ENCODE measurements around the gene GGCX.

The GGCX gene

DNA sequence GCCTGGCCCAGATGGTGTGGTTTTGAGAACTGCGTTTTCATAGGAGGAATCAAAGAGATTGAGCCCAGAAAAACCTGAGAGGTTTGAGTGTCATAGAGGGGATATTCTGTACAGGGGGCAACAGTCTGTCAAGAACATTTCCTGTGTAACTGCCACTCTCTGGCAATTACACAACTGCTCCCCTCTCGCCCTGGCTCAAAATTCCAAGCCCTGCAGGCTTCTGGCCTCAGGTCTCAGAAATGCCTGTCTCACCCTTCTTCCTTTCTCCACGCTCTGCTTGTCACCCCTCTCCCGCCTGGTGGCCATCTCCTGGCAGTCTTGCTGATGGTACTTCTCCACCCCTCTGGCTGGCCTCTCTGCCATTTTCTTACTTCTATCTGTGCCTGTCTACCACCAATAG lies 26.9 kb upstream of the GGCX start:
- TF ChIP-seq, protein P1, sequence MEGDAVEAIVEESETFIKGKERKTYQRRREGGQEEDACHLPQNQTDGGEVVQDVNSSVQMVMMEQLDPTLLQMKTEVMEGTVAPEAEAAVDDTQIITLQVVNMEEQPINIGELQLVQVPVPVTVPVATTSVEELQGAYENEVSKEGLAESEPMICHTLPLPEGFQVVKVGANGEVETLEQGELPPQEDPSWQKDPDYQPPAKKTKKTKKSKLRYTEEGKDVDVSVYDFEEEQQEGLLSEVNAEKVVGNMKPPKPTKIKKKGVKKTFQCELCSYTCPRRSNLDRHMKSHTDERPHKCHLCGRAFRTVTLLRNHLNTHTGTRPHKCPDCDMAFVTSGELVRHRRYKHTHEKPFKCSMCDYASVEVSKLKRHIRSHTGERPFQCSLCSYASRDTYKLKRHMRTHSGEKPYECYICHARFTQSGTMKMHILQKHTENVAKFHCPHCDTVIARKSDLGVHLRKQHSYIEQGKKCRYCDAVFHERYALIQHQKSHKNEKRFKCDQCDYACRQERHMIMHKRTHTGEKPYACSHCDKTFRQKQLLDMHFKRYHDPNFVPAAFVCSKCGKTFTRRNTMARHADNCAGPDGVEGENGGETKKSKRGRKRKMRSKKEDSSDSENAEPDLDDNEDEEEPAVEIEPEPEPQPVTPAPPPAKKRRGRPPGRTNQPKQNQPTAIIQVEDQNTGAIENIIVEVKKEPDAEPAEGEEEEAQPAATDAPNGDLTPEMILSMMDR (IDR thresholded peaks at IDR 0.05; ENCODE audit: low read depth, low read length) = no peak
- no peak for DNase-seq (ENCODE audit: low read depth in 2 of 2)
- no peak overlapping the region for H3K4me3 ChIP-seq (replicated peaks in 1 of 2; ENCODE audit: low read depth in 2 of 2, low read length in 2 of 2)

DNA sequence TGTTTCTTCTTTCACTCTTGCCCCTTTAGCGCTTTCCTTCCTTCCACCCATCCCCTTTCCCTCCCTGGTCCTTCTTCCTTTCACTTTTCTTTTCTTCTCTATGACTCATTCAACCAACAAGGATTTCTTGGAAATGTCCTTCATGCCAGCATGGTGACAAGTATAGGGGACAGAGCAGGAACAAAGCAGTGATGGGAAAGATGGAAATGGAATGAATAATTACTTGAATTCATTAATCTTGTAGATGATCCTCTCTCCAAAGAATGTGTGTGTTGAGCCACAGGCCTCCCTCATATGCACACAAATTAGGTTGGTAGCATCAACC lies 24.4 kb upstream of the GGCX start:
- H3K4me3 ChIP-seq (replicated peaks in 1 of 2; ENCODE audit: low read depth in 2 of 2, low read length in 2 of 2) = no peak overlapping the region
- TF ChIP-seq, protein P1 (IDR thresholded peaks at IDR 0.05; ENCODE audit: low read depth, low read length) = no peak
- peak; percentile 36 to 47 for DNase-seq (ENCODE audit: low read depth in 2 of 2)

DNA sequence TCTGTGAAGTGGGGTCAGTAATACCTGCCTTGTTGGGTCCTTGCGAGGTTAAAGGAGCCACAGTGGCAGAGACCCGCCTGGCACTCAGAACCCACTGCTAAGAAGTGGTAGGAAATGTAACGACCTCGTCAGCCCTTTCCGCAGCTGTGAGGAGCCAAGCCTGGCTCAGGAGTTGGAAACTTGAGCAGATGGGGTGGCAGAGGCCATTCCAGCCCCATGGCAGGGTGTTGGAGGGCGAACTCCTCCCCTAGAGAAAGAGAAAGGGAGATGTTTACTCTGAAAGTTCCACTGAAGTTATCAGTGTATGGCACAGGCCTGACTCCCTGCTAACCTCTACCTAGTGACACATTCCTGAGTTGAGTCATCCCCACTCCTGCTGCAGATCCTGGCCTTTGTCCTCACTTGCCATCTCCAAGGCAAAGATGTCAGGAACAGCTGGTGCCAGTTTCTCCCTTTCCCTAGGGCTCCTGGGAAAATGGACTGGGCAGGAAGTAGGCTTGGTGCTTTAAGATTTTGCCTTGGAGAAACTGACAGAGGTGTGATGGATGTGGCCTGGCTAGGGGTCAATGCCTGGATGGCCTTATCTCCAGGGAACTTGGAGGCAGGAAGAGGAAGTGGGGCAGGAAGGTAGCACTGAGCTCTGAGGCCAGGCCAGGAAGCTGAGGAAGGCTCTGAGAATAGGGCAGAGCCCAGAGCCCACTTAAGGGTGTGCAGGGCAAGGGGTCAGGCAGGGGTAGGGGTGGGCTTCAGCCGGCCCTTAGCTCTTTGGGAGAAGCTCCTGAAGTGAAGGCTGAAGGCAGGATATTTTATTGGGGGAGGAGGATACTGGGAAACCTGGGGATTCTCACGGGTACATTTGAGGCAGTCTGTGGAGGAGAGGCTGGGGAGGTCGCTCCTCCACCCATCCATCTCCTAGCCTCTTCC lies 23.8 kb upstream of the GGCX start:
- peak; percentile 70 for DNase-seq (ENCODE audit: low read depth in 2 of 2)
- TF ChIP-seq, protein P1 (IDR thresholded peaks at IDR 0.05; ENCODE audit: low read depth, low read length) = no peak
- H3K4me3 ChIP-seq (replicated peaks in 1 of 2; ENCODE audit: low read depth in 2 of 2, low read length in 2 of 2) = peak overlapping the region; percentile 57 to 60

DNA sequence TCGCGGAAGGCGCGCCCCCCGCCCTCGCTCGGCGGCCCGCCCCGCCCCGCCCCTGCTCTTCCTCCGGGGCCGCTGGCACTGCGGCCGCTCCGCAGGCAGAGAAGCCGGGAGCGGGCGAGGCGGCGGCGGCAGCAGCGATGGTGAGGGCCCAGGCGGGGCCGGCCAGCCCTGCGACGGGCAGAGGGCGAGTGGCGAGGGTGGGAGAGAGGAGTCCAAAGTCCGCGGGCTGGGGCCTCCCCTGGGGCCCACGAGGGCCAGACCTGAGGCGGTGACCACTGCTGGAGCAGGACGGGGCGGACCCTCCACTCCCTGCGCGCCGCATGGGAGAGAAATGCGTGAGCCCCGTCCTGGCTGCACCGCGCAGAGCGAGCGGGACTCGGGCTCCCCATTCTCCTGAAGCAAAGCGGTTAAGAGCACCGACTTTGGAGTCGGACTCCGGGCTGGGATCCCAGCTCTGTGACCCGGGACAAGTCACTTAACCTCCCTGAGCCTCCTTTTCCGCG lies 23.1 kb upstream of the GGCX start, which contains the start of gene VAMP5:
Gene VAMP5 (plus strand): TSS at position 78 of the 503 bp plus-strand sequence. CDS start 60 bp downstream, at position 138.
- H3K4me3 ChIP-seq (replicated peaks in 1 of 2; ENCODE audit: low read depth in 2 of 2, low read length in 2 of 2) = peak within 1 kb of the TSS; percentile 57 to 60
- peak; percentile 22 to 33 for DNase-seq (ENCODE audit: low read depth in 2 of 2)
- TF ChIP-seq, protein P1 (IDR thresholded peaks at IDR 0.05; ENCODE audit: low read depth, low read length) = no peak

DNA sequence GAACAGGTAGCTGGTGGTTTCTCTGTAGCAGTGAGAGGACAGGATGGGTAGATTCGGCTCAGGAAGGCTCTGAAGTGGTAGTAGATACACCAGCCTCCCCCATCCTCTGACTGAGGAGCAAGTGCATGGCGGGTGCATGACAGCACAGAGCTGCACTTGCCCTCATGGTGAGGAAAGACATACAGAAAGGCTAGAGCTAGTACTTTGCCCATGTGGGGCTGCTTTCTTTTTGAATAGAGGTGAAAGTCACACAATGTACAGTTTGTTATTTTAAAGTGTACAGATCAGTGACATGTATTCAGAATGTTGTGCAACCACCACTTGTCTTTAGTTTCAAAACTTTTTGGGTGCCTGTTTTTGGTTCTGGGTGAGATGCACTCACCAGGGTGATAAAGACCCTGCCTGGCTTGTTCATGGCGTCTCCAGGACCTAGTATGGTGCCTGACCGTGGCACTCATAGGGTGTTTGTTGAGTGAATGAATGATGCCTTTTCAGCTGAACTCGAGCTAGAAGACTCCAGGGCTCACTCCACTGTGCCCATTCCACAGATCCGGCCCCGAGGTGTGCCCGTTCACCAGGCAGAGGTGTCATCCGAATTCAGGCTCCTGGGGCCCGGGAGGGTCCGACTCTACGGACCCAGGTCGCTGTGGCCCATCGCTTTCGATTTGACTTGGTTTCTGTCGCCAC lies 22.5 kb upstream of the GGCX start:
- DNase-seq (ENCODE audit: low read depth in 2 of 2) = no peak
- H3K4me3 ChIP-seq (replicated peaks in 1 of 2; ENCODE audit: low read depth in 2 of 2, low read length in 2 of 2) = peak overlapping the region; percentile 39 to 60
- TF ChIP-seq, protein P1 (IDR thresholded peaks at IDR 0.05; ENCODE audit: low read depth, low read length) = no peak

DNA sequence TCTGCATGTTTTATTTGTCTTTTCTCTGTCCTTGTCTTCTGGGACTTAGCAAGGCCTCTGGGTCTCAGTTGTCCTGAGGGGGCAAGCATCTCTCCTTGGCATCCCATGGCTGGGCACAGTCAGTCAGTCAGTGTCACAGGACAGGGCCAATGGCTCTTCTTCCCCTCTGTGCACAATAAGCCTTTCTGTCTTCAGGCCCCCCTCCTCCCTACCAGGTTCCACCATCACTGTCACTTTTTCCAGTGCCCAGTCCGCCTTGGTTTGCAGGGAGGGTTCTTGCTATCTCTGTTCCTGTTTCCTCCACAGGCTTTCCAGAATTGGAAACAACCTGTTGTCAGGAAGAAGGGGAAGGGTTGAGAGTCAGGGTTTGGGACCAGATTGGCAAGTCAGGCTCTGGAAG lies 21.2 kb upstream of the GGCX start:
- TF ChIP-seq, protein P1 (IDR thresholded peaks at IDR 0.05; ENCODE audit: low read depth, low read length) = no peak
- no peak overlapping the region for H3K4me3 ChIP-seq (replicated peaks in 1 of 2; ENCODE audit: low read depth in 2 of 2, low read length in 2 of 2)
- no peak for DNase-seq (ENCODE audit: low read depth in 2 of 2)
